ENCODE data around the gene TK2.
"Not testable (repeated sequence)": the region's sequence is repeated elsewhere in the genome, so short reads cannot be mapped to it uniquely, and the experiment has no call there.

Gene TK2

GRCh38 chr16:66503030-66503429, 46.9 kb downstream of the TK2 start:
- no peak for DNase-seq (ENCODE audit: low read depth in 2 of 2)

- DNase-seq (ENCODE audit: low read depth in 2 of 2): no peak
Measured at GRCh38 chr16:66502020-66502913, 47.7 kb downstream of the TK2 start.

- not testable (repeated sequence) for DNase-seq (ENCODE audit: low read depth in 2 of 2)
Measured at GRCh38 chr16:66501563-66501962, 48.4 kb downstream of the TK2 start.

- DNase-seq (ENCODE audit: low read depth in 2 of 2): not testable (repeated sequence)
Measured at GRCh38 chr16:66497921-66498320, 52.0 kb downstream of the TK2 start.

- DNase-seq (ENCODE audit: low read depth in 2 of 2): not testable (repeated sequence)
Measured at GRCh38 chr16:66496226-66496625, 53.7 kb downstream of the TK2 start.

DNA sequence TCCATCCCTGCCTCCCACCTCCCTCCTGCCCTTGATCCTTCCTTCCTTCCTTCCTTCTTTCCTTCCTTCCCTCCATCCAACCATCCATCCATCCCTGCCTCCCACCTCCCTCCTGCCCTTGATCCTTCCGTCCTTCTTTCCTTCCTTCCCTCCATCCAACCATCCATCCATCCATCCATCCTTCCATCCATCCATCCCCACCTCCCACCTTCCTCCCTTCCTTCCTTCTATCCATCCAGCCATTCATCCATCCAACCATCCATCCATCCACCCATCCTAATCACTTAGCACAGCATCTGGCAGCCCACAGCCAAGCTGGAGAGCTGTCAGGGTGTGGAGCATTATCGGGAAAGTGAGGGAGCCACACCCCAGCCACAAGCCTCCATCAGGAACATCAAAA, 54.5 kb downstream of the TK2 start:
- no peak for DNase-seq (ENCODE audit: low read depth in 2 of 2)

GRCh38 chr16:66494916-66495315, 55.0 kb downstream of the TK2 start:
- no peak for DNase-seq (ENCODE audit: low read depth in 2 of 2)

- DNase-seq (ENCODE audit: low read depth in 2 of 2): no peak
Measured at GRCh38 chr16:66493490-66494401, 56.2 kb downstream of the TK2 start.

GRCh38 chr16:66491716-66492064, 58.2 kb downstream of the TK2 start:
- no peak for DNase-seq (ENCODE audit: low read depth in 2 of 2)

DNA sequence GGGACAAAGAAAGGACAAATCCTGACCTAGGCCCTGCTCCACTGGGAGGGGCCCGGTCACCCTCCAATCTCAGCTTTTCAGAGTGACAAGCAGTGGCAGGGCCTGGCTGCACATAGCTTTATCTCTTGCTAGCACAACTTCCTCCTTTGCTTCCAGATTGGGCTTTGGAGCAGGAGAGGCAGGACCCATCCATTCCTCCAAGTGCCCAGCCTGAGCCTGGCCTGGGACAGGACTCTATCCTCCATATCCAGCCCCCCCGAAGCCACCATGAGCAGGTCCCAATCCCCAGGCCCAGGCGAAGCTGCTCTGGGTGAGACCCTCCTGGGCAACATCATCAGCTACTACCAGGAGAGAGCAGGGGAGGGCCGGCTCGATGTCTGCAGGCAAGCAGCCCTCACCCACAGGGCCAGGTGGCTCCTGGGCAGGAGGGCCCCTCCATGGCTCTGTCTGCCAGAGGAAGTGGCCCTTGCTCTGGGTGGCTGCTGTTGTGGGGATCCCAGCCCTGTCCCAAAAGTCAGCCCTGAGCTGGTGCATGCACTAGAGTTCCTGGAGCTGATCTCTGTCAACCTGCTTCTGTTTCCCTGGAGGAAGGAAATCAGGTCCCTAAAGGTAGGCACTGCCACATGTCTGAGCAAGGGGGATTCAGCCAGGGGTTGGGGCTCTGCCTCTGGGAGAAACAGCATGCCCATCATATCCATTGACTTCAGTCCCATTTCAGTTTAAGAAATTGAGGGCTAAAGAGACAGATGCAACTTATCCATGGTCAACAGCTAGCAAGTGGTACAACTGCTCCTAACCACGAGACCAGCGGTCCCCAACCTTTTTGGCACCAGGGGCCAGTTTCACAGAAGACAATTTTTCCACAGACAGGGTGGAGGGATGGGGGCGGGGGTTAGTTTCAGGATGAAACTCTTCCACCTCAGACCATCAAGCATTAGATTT, 58.9 kb downstream of the TK2 start:
- DNase-seq (ENCODE audit: low read depth in 2 of 2): no peak

DNA sequence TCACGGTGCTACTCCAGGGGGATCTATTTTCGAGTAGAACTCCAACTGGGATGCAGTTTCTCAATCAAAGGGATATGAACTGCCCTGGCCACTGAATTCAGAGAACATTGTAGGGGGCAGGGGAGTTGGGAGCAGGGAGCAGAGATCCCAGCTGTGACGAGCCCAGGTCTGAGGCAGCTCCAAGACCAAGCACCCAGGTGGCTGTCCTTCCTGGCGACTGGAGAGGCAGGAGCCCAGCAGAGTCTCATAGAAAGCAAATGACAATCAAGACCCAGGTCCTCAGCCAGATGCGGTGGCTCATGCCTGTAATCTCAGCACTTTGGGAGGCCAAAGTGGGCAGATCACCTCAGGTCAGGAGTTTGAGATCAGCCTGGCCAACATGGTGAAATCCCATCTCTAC, 60.1 kb downstream of the TK2 start:
- DNase-seq (ENCODE audit: low read depth in 2 of 2): no peak

DNA sequence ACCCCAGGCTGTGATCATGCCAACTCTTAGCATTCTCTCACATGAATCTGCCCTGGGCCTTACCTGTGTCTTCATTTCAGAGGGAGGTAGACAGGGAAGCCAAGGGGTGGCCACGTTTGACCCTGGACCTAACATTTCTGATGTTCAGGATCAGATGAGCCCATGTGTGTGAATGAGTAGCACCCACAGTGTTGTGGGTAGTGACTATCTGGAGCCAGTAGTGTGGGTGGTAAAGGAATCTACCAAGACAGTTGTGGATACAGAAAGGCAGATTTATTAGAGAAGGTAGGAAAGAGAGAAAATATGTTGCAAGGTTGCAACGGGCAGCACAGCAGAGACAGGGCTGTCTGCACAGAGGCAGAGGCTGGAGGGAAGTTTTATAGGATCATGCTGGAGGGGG, 60.5 kb downstream of the TK2 start:
- no peak for DNase-seq (ENCODE audit: low read depth in 2 of 2)

- no peak for DNase-seq (ENCODE audit: low read depth in 2 of 2)
Measured at GRCh38 chr16:66488505-66488904, 61.4 kb downstream of the TK2 start.

- no peak for DNase-seq (ENCODE audit: low read depth in 2 of 2)
Measured at GRCh38 chr16:66487580-66488275, 62.2 kb downstream of the TK2 start.

DNA sequence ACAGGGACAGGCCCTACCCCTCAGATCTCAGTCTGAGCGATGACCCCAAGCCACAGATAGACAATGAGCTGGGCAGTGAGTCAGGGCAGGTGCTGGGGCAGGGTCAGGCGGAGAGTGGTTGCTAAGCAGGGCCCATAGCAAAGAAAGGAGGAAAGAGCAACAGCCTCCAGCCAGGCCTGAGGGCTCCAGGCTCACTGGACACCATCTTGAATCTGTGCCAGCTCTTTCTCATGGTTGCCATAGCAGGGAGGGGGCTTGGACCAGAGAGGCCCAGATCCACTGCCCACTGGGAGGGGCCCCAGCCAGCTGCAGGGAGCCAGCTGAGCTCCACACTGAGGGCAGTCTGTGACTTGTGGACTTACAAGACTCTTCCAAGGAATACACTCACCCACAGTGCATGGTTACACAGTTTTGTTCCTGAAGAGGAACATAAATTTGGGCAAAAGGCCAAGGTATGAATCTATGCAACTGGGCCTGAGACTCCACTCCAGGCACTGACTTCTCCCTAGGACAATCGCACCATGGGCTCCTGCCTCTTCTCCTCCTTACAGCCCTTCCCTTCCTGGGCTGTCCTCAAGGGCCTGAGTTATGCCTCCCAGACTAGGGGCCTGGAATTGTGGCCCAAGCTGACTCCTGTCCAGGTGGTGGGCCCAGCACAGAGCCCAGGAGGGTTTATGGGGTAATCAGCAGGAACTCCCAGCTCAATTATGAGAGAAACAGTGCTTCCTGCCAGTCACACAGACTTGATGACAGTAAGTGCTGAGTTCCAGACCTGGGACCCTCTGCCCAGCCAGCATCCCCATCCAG, 62.9 kb downstream of the TK2 start:
- no peak for DNase-seq (ENCODE audit: low read depth in 2 of 2)

DNA sequence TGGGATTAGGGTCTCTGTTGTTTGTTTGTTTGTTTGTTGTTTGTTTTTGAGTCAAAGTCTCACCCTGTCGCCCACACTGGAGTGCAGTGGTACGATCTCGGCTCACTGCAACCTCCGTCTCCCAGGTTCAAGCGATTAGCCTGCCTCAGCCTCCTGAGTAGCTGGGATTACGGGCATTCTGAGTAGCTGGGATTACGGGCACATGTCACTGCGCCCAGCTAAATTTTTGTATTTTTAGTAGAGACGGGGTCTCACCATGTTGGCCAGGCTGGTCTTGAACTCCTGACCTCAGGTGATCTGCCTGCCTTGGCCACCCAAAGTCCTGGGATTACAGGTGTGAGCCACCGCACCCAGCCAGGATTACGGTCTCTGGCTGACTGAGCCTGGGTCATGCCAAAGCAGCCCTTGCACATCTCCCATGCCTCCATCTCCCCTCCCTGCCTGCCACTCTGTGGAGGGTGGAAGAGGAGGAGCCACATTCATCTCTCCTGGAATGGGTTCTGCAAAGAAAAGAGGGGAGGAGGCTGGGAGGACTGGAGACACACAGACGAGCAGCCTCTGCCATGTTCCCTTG, 63.6 kb downstream of the TK2 start:
- DNase-seq (ENCODE audit: low read depth in 2 of 2): no peak

- DNase-seq (ENCODE audit: low read depth in 2 of 2): no peak
Measured at GRCh38 chr16:66485376-66485775, 64.5 kb downstream of the TK2 start.

GRCh38 chr16:66484453-66485213, 65.3 kb downstream of the TK2 start:
- no peak for DNase-seq (ENCODE audit: low read depth in 2 of 2)

Data from stimulated activated CD4-positive, alpha-beta T cell treated with anti-CD3 and anti-CD28 coated beads, Interleukin-12 subunit alpha, Interleukin-12 subunit beta, amount 100 ng/mL, for 24 hours (primary cell).